HepG2 (cell line): ENCODE results near the gene ARHGEF26. TPM values are rescaled to one million over a fixed set of nuclear protein-coding genes. Genes with fewer than 3 reads are reported as not detected.

Experiments
- ELF3 ChIP-seq: IDR thresholded peaks from 2 replicates; pipeline ENCODE4 v1.6.1; 2016; ENCODE audit warnings: missing genetic modification reagents, missing compliant biosample characterization
- HDAC1 ChIP-seq: sonication (generic); formaldehyde crosslinking; IDR thresholded peaks from 2 replicates; pipeline ENCODE4 v1.5.1; 2020; ENCODE audit warnings: mild to moderate bottlenecking, missing genetic modification reagents
- IRF9 ChIP-seq: sonication (generic); formaldehyde crosslinking; IDR thresholded peaks from 2 replicates; pipeline ENCODE4 v1.8.0; 2022; ENCODE audit warnings: missing genetic modification reagents, mild to moderate bottlenecking, borderline replicate concordance
- KIAA2018 ChIP-seq: sonication (generic); formaldehyde crosslinking; IDR thresholded peaks from 2 replicates; pipeline ENCODE4 v1.5.0; 2020; ENCODE audit warnings: mild to moderate bottlenecking, missing genetic modification reagents, borderline replicate concordance
- NCOR1 ChIP-seq: fragments of 200-600 bp; sonication (generic); IDR thresholded peaks from 2 replicates; pipeline ENCODE4 v1.7.0; 2017; ENCODE audit warnings: antibody characterized with exemption, low read length, borderline replicate concordance
- POLR2AphosphoS5 ChIP-seq: IDR thresholded peaks from 2 replicates; pipeline ENCODE4 v1.6.1; 2012; ENCODE audit warnings: low read depth, low read length
- RFXAP ChIP-seq: sonication (generic); formaldehyde crosslinking; IDR thresholded peaks from 2 replicates; pipeline ENCODE4 v1.4.0; 2020; ENCODE audit warnings: missing genetic modification reagents, borderline replicate concordance
- SMARCC2 ChIP-seq: fragments of 450-650 bp; IDR thresholded peaks from 2 replicates; pipeline ENCODE4 v1.6.1; 2017; ENCODE audit warnings: antibody characterized with exemption, mild to moderate bottlenecking
- SNAI1 ChIP-seq: sonication (generic); formaldehyde crosslinking; IDR thresholded peaks from 2 replicates; pipeline ENCODE4 v1.5.0; 2020; ENCODE audit warnings: mild to moderate bottlenecking, missing genetic modification reagents, borderline replicate concordance
- SOX13 ChIP-seq, 3 experiments: fragments of 450-650 bp in 1 of 3; sonication (generic) in 1 of 3; formaldehyde crosslinking in 1 of 3; IDR thresholded peaks in 2 of 3; conservative IDR thresholded peaks in 1 of 3; 2 replicates each; pipeline versions ENCODE4 v1.5.0 to v1.6.1; 2016 to 2020; ENCODE audit warnings: antibody characterized with exemption in 1 of 3, mild to moderate bottlenecking in 1 of 3, missing compliant biosample characterization in 1 of 3, missing genetic modification reagents in 1 of 3, moderate library complexity in 1 of 3
- XBP1 ChIP-seq: sonication (generic); formaldehyde crosslinking; IDR thresholded peaks from 2 replicates; pipeline ENCODE4 v1.5.0; 2020; ENCODE audit warnings: missing genetic modification reagents
- ZFP36 ChIP-seq: fragments of 150-350 bp; IDR thresholded peaks from 2 replicates; pipeline ENCODE4 v1.6.1; 2018; ENCODE audit warnings: borderline replicate concordance, low read length, low read depth; ENCODE audit not compliant: partially characterized antibody
- ZFP41 ChIP-seq: sonication (generic); formaldehyde crosslinking; IDR thresholded peaks from 2 replicates; pipeline ENCODE4 v1.4.0; 2020; ENCODE audit warnings: mild to moderate bottlenecking, missing genetic modification reagents, borderline replicate concordance
- ZMYM2 ChIP-seq: sonication (generic); formaldehyde crosslinking; IDR thresholded peaks from 2 replicates; pipeline ENCODE4 v1.8.0; 2022; ENCODE audit warnings: mild to moderate bottlenecking, missing genetic modification reagents
- ZNF317 ChIP-seq: sonication (generic); formaldehyde crosslinking; IDR thresholded peaks from 2 replicates; pipeline ENCODE4 v1.5.0; 2020; ENCODE audit warnings: mild to moderate bottlenecking, missing genetic modification reagents
- polyA plus RNA-seq, 8 experiments: library from polyadenylated mRNA; depleted of rRNA in 3 of 8; stranded (reverse) in 7 of 8; unstranded in 1 of 8; fragments of >200 nt; fragmentation: Illumina TruSeq in 4 of 8; extraction: Trizol in 4 of 8; gene quantifications; 2 replicates each; pipeline versions ENCODE4 v1.2.1 to v1.2.3, GENCODE V29; 2011 to 2016; ENCODE audit warnings: low read depth in 4 of 8, missing spikeins in 1 of 8, mixed read lengths in 1 of 8; ENCODE audit not compliant: insufficient read depth in 1 of 8
- total RNA-seq, 5 experiments: library from RNA; depleted of rRNA; stranded (reverse); fragments of >200 nt; fragmentation: Illumina TruSeq; extraction: Trizol; gene quantifications; 2 replicates each; pipeline ENCODE4 v1.2.3, GENCODE V29; 2016; ENCODE audit warnings: low read depth in 1 of 5
- TF ChIP-seq, protein P1 (sequence below): IDR thresholded peaks from 2 replicates; pipeline ENCODE4 v1.6.1; 2012; ENCODE audit warnings: low read depth, low read length, improper control_type of control experiment
- TF ChIP-seq, protein P2 (sequence below): sonication (generic); formaldehyde crosslinking; IDR thresholded peaks from 2 replicates; pipeline ENCODE4 v1.4.0; 2020; ENCODE audit warnings: missing genetic modification reagents

The ARHGEF26 gene
- total and polyA plus RNA-seq, 2 of the 13 experiments (the other 11 are each of a cell fraction or from before 2014, with no cell fraction given): 0.74 to 6.1 TPM

DNA sequence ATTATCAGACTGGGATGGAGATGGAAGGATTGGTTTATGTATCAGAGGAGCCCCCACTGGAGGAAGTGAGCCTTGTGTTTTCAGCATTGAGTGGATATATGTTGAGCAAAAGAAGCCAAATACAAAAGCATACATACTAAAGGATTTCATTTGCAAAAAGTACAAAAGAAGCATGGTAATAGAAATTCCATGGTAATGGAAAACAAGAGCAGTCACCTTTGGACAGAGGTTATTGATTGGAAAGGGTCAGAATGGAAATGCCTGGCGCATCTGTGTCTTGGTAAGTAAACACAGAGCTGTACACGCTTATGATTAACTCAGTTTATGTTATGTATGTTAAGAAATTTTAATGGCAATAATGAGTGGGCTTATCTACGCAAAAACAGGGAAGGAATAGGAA, 130.4 kb downstream of the ARHGEF26 start (continued):
- no peak for TF ChIP-seq KIAA2018 (CRISPR knock-in tag)
- peak; percentile 54 for TF ChIP-seq ZFP36
- peak; percentile 91; the same call in 1 of the 2 replicates for TF ChIP-seq SMARCC2
- no peak for TF ChIP-seq SNAI1
- TF ChIP-seq ZFP41 (CRISPR knock-in tag): no peak
- no peak for TF ChIP-seq RFXAP
- TF ChIP-seq IRF9 (CRISPR knock-in tag): no peak
- TF ChIP-seq ZMYM2 (CRISPR knock-in tag): no peak
- TF ChIP-seq, protein P1, sequence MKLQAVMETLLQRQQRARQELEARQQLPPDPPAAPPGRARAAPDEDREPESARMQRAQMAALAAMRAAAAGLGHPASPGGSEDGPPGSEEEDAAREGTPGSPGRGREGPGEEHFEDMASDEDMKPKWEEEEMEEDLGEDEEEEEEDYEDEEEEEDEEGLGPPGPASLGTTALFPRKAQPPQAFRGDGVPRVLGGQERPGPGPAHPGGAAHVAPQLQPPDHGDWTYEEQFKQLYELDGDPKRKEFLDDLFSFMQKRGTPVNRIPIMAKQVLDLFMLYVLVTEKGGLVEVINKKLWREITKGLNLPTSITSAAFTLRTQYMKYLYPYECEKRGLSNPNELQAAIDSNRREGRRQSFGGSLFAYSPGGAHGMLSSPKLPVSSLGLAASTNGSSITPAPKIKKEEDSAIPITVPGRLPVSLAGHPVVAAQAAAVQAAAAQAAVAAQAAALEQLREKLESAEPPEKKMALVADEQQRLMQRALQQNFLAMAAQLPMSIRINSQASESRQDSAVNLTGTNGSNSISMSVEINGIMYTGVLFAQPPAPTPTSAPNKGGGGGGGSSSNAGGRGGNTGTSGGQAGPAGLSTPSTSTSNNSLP: peak; percentile 75
- TF ChIP-seq POLR2AphosphoS5: no peak
- peak; percentile 60 for TF ChIP-seq ELF3 (CRISPR knock-in tag)
- peak; percentile 80; the same call in 1 of the 2 replicates for TF ChIP-seq NCOR1
- TF ChIP-seq SOX13 (IDR thresholded peaks at IDR 0.05): peak; percentile 82; the same call in 1 of the 2 replicates
- peak in 1 of 2 experiments; percentile 90; a peak in 2 of 4 replicates for TF ChIP-seq SOX13 (CRISPR knock-in tag; conservative IDR thresholded peaks at IDR 0.05 in 1 of 2, IDR thresholded peaks at IDR 0.05 in 1 of 2)
- TF ChIP-seq HDAC1: peak; percentile 71
- no peak for TF ChIP-seq ZNF317 (CRISPR knock-in tag)
- no peak for TF ChIP-seq XBP1 (CRISPR knock-in tag)
- TF ChIP-seq, protein P2, sequence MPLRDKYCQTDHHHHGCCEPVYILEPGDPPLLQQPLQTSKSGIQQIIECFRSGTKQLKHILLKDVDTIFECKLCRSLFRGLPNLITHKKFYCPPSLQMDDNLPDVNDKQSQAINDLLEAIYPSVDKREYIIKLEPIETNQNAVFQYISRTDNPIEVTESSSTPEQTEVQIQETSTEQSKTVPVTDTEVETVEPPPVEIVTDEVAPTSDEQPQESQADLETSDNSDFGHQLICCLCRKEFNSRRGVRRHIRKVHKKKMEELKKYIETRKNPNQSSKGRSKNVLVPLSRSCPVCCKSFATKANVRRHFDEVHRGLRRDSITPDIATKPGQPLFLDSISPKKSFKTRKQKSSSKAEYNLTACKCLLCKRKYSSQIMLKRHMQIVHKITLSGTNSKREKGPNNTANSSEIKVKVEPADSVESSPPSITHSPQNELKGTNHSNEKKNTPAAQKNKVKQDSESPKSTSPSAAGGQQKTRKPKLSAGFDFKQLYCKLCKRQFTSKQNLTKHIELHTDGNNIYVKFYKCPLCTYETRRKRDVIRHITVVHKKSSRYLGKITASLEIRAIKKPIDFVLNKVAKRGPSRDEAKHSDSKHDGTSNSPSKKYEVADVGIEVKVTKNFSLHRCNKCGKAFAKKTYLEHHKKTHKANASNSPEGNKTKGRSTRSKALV (CRISPR knock-in tag): no peak
